ENCODE results near the gene EFCC1. TPM values are rescaled to one million over a fixed set of nuclear protein-coding genes. Genes with fewer than 3 reads are reported as not detected.
A peak's percentile ranks its signal among the peaks of the same experiment; 100 is the strongest.
"Not testable (repeated sequence)": the region's sequence is repeated elsewhere in the genome, so short reads cannot be mapped to it uniquely, and the experiment has no call there.

EFCC1 gene
- total RNA-seq, 1 experiment from 2014 or later = not detected

GRCh38 chr3:129077222-129077621, 76.1 kb downstream of the EFCC1 start:
- peak; percentile 63 for DNase-seq (ENCODE audit: low read depth)

DNA sequence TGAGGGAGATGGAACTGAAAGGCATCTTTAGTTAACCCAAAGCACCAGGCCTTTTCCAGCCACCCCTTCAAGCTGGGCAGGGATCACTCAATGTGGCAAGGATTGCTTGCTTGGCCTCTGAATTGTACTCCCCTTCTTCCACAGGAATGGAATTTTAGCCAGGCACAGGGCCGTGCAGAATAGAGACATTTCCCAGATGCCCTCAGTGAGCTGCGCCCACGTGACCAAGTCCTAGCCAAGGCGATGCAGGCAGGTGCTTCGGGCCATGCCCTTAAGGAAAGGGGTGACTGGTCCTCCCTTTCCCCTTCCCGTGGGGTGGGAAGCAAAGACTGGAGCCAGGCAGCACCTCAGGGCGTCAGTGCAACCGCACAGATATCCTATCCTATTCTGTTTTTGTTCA, 77.4 kb downstream of the EFCC1 start:
- DNase-seq (ENCODE audit: low read depth) = no peak

DNA sequence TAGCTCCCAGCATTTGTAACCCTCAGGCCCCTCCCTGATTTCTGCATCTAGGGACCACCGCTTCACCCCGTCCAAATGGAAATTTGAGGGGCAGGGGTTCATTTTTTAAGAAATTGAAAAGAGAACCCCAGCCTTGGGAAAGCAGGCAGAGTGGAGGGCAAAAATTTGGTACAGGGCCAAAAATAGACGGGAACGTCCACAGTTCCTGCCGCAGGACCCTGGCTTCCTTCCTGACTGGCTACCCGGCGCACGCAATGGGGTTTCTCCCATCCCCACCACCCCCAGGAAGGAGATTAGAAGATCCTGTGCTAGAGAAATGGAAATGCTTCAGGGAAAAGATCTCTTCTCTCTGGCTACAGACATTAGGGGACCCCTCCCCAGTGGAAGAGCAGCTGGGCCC, 80.4 kb downstream of the EFCC1 start:
- no peak for DNase-seq (ENCODE audit: low read depth)

DNA sequence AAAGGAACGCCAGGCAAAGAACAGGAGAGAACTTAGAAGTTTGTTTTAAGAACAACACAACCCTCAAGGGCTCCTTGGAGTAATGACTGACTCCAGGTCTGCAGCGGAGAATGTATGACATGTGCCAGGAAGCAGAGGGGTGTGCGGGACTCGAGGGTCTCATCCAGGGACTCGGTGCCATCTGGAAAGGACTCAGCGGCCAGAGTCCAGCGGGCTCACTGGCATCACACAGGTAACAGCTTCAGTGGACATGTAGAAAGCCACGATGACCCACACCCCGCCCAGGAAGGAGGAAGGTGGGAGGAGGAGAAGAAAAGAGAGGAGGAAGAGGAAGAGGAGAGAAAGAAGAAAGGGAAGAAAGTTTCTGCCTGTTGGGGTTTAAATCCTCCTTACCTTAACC, 80.9 kb downstream of the EFCC1 start:
- DNase-seq (ENCODE audit: low read depth) = no peak

DNA sequence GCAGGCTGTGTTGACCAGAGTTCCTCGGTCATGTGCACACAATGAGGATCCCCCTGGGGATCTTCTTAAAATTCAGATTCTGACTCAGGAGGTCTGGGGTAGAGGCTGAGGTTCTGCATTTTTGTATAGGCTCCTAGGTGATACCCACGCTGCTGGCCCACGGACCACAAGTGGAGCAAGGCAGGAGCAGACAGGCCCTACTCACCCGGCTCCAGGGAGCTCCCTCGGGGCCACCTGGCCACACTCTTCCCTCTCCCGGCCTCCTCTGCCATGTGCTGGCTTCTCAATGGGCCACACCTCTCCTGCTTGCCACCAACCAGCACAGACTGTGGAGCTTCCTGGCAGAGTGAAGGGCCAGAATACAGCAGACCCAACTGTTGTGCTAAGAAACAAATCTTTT, 83.4 kb downstream of the EFCC1 start:
- DNase-seq (ENCODE audit: low read depth) = no peak

- no peak for DNase-seq (ENCODE audit: low read depth)
Measured at GRCh38 chr3:129085165-129085715, 84.1 kb downstream of the EFCC1 start.

DNA sequence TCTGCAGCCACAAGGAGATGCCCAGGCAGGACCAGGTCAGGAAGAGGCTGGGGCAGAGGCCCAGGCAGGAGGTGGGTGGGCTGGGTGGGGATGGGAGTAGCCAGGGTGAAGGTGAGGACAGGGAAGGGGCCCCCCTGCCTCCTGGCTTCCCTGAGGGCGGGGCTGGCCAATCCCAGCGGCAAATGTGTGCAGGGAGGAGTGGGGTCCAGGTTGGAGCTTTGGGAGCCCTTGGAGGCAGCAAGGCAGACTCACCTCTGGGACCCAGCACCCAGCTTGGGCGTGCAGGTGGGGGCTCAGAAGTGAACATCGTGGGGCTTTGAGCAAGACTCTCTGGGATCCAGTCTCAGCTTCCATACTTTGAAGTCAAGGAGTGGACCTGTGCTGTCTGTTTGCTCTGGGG, 84.7 kb downstream of the EFCC1 start:
- DNase-seq (ENCODE audit: low read depth) = no peak

DNA sequence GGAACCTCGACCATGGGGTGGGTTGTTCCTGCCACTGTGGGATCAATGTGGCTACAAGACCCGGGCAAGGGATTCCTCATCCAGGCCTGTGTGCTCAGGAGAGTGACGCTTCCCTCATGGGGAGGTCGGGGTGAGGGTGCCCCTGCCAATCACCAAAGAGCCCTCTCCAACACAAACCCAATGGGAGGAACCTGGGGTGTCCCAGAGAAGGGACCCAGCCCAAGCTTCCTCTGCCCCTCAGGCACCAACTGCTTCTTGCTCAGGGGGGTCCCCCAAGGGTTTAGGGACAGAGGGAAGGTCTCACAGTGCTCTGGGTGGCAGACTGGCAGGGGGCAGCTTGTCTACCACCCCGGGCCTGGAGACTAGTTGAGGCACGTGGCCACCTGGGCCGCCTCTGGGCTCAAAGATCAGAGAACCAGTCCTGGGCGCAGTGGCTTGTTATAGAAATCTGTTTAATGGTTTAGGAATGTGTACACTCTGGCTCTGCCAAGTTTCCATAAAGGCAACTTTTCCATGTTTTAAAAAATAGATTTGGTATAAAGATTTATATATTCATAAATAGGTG, 86.1 kb downstream of the EFCC1 start:
- DNase-seq (ENCODE audit: low read depth) = no peak

GRCh38 chr3:129087904-129088303, 86.8 kb downstream of the EFCC1 start:
- DNase-seq (ENCODE audit: low read depth) = not testable (repeated sequence)

DNA sequence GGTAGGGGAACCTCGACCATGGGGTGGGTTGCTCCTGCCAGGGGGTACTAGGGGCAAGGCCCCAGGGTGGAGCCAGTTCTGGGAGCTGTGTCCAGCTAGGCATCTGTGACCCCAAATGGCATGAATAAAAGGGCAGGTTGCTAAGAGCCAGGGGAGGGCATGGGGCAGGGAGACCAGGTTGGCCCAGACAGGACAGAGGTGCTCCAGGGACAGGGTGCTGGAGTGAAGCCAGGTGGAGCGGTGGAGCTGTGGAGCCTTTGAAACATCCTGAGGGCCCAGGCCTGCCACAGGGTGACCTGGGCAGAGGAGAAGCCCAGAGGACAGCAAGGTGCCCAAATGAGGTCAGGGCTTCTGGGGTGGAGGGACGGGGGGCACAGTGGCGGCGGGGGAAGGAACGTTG, 87.2 kb downstream of the EFCC1 start:
- DNase-seq (ENCODE audit: low read depth) = not testable (repeated sequence)

Other genes with a start within 250 kb of the EFCC1 start
- 28.0 and 43.3 TPM in 2 replicates for gene ACAD9, start 121.7 kb upstream of the EFCC1 start, total RNA-seq (2014; rRNA removed; shearing (Covaris generic))
- gene CFAP92, start 7.2 kb upstream of the EFCC1 start, total RNA-seq (2014; rRNA removed; shearing (Covaris generic)) = 0.27 TPM in 1 of 2 replicates, not detected in the other
- gene GP9, start 59.5 kb downstream of the EFCC1 start, total RNA-seq (2014; rRNA removed; shearing (Covaris generic)) = not detected in 2 replicates
- 21.1 and 24.2 TPM in 2 replicates for gene RAB43, start 120.5 kb downstream of the EFCC1 start, total RNA-seq (2014; rRNA removed; shearing (Covaris generic))
- gene ISY1, start 159.8 kb downstream of the EFCC1 start, total RNA-seq (2014; rRNA removed; shearing (Covaris generic)) = 34.9 and 70.7 TPM in 2 replicates
- 375 and 380 TPM in 2 replicates for gene CNBP, start 182.6 kb downstream of the EFCC1 start, total RNA-seq (2014; rRNA removed; shearing (Covaris generic))
- gene COPG1, start 248.3 kb downstream of the EFCC1 start, total RNA-seq (2014; rRNA removed; shearing (Covaris generic)) = 203 and 347 TPM in 2 replicates